ENCODE results near the gene NOL3.
A peak's percentile ranks its signal among the peaks of the same experiment; 100 is the strongest.

NOL3 gene

DNA sequence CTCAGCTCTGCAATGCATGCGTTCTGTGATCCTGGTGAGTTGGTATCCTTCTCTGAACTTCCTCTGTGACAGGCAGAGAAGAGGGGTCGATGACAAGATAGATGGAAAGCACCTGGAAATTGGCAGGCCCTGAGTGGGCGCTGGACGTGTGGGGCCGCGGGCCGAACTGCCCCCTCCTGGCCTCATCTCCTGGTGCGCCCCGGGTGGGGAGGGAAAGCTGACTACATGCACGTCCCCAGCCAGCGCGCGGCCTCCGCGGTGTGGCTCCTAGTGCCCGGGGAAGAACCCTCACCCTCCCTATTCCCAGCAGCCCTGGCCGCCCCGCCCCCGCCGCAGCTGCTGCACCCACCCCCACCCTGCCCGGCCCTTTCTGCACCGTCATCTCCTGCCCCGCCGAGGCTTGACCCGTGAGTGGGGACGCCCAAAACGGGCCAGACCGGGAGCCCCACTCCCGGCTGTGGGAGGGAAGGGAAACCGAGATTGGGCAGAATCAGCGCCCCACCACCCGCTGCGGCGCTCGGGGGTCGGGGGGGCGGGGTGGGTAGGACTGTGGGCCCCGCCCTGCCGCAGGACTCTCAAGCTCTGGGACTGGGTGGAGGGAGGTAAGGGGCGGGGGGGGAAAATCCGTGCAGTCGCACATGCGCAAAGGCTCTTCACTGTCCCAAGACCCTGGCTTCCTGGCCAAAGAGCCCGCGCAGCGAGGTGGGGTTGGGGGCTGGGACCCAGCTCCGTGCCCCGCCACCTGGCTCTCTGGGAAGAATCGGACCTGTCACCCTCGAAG, at the start of gene NOL3:
Gene NOL3, plus strand, starts transcription at position 371 of the 781 bp plus-strand sequence.
- no peak; the same call in 1 of the 2 replicates for TF ChIP-seq TAF1 (IDR thresholded peaks at IDR 0.05; ENCODE audit: low read depth)
- TF ChIP-seq TEAD4 (IDR thresholded peaks at IDR 0.05) = no peak
- peak; percentile 3; the same call in 1 of the 2 replicates for TF ChIP-seq RAD21 (IDR thresholded peaks at IDR 0.05; ENCODE audit: low read depth)
- TF ChIP-seq EGR1 (IDR thresholded peaks at IDR 0.05) = peak; percentile 51; the same call in 1 of the 2 replicates
- TF ChIP-seq CREB1 (IDR thresholded peaks at IDR 0.05; ENCODE audit: low read depth) = no peak
- TF ChIP-seq, protein P1, sequence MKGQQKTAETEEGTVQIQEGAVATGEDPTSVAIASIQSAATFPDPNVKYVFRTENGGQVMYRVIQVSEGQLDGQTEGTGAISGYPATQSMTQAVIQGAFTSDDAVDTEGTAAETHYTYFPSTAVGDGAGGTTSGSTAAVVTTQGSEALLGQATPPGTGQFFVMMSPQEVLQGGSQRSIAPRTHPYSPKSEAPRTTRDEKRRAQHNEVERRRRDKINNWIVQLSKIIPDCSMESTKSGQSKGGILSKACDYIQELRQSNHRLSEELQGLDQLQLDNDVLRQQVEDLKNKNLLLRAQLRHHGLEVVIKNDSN (IDR thresholded peaks at IDR 0.05) = no peak
- no peak; the same call in 1 of the 2 replicates for TF ChIP-seq TCF12 (IDR thresholded peaks at IDR 0.05; ENCODE audit: low read depth)
- no peak for TF ChIP-seq NFIC (IDR thresholded peaks at IDR 0.05)
- peak; percentile 72 for TF ChIP-seq ZBTB7A (IDR thresholded peaks at IDR 0.05; ENCODE audit: low read depth)
- no peak for TF ChIP-seq FOXM1 (IDR thresholded peaks at IDR 0.05; ENCODE audit: borderline replicate concordance, low read depth)
- TF ChIP-seq YY1 (IDR thresholded peaks at IDR 0.05; ENCODE audit: low read depth) = no peak
- no peak for TF ChIP-seq CEBPB (IDR thresholded peaks at IDR 0.05)
- no peak for TF ChIP-seq EP300 (IDR thresholded peaks at IDR 0.05; ENCODE audit: borderline replicate concordance)
- TF ChIP-seq, protein P2, sequence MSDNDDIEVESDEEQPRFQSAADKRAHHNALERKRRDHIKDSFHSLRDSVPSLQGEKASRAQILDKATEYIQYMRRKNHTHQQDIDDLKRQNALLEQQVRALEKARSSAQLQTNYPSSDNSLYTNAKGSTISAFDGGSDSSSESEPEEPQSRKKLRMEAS (IDR thresholded peaks at IDR 0.05) = peak; percentile 69
- TF ChIP-seq, protein P3, sequence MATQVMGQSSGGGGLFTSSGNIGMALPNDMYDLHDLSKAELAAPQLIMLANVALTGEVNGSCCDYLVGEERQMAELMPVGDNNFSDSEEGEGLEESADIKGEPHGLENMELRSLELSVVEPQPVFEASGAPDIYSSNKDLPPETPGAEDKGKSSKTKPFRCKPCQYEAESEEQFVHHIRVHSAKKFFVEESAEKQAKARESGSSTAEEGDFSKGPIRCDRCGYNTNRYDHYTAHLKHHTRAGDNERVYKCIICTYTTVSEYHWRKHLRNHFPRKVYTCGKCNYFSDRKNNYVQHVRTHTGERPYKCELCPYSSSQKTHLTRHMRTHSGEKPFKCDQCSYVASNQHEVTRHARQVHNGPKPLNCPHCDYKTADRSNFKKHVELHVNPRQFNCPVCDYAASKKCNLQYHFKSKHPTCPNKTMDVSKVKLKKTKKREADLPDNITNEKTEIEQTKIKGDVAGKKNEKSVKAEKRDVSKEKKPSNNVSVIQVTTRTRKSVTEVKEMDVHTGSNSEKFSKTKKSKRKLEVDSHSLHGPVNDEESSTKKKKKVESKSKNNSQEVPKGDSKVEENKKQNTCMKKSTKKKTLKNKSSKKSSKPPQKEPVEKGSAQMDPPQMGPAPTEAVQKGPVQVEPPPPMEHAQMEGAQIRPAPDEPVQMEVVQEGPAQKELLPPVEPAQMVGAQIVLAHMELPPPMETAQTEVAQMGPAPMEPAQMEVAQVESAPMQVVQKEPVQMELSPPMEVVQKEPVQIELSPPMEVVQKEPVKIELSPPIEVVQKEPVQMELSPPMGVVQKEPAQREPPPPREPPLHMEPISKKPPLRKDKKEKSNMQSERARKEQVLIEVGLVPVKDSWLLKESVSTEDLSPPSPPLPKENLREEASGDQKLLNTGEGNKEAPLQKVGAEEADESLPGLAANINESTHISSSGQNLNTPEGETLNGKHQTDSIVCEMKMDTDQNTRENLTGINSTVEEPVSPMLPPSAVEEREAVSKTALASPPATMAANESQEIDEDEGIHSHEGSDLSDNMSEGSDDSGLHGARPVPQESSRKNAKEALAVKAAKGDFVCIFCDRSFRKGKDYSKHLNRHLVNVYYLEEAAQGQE (IDR thresholded peaks at IDR 0.05; ENCODE audit: low read depth) = no peak

DNA sequence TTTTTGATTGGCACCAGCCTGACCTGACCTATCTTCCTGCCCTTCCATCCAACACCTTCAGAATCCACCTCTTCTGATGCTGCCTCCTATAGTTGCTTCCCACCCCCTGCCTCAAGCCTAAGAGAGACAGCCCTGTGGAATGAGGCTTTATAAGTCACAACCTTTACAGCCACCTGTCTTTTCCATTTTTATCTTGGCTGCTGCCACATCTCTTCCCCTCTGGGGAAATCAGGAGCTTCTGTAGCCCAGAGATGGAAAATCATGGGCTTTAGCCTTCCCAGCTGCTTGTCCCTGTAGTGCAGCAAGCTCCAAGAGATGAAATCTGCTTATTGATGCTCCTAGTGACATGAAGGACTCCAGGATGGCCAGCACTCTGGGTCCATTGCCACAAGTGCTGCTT, 41.9 kb upstream of the NOL3 start:
- TF ChIP-seq CEBPB (IDR thresholded peaks at IDR 0.05) (no peak), YY1 (IDR thresholded peaks at IDR 0.05; ENCODE audit: low read depth) (no peak), FOXM1 (IDR thresholded peaks at IDR 0.05; ENCODE audit: borderline replicate concordance, low read depth) (no peak), EP300 (IDR thresholded peaks at IDR 0.05; ENCODE audit: borderline replicate concordance) (no peak), RAD21 (IDR thresholded peaks at IDR 0.05; ENCODE audit: low read depth) (no peak), NFIC (IDR thresholded peaks at IDR 0.05) (no peak), EGR1 (IDR thresholded peaks at IDR 0.05) (no peak), TCF12 (IDR thresholded peaks at IDR 0.05; ENCODE audit: low read depth) (no peak)
- TF ChIP-seq, protein P1 (IDR thresholded peaks at IDR 0.05) = no peak
- TF ChIP-seq, protein P3 (IDR thresholded peaks at IDR 0.05; ENCODE audit: low read depth) = no peak

DNA sequence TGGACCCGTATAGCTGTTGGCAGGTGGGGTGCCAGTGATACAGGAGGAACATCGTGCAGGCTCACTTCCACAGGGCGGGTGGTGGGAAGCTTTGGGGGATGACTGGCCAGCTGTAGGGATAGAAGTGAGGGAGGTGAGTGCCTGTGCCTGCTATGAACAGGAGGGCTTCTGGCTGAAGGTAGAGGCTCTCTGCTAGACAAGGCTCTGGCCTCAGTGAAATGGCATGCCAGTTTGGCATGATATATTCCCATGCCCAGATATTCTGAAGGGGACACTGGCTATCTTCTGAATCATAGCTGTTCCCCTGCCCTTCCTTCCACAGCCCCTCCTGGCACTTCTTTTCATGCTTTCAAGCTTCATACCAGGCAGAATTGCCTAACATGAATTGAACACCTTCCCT, 41.5 kb upstream of the NOL3 start:
- TF ChIP-seq EP300 (IDR thresholded peaks at IDR 0.05; ENCODE audit: borderline replicate concordance) = no peak
- TF ChIP-seq EGR1 (IDR thresholded peaks at IDR 0.05) = no peak
- no peak for TF ChIP-seq TEAD4 (IDR thresholded peaks at IDR 0.05)

DNA sequence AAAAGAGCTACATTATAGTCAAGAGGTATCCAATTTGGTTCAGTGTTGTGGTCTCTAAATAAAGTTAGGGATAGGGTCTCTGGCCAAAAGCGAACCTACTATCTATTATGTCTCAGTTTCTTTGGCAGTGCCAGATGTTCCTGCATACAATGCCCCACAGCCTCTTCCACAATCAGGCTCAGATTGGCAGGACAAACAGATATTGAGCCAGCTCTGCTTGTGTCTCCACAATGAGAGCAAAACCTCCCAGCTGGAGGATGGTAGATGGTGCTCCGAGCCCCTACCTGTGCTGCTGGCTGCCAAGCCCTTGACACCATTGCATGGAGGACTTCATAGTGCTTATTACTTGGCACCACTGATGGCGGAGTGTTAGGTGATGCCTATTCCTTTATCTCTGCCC, 40.9 kb upstream of the NOL3 start:
- TF ChIP-seq TAF1 (IDR thresholded peaks at IDR 0.05; ENCODE audit: low read depth) (no peak), NFIC (IDR thresholded peaks at IDR 0.05) (no peak), CREB1 (IDR thresholded peaks at IDR 0.05; ENCODE audit: low read depth) (no peak), ZBTB7A (IDR thresholded peaks at IDR 0.05; ENCODE audit: low read depth) (no peak), YY1 (IDR thresholded peaks at IDR 0.05; ENCODE audit: low read depth) (no peak), TCF12 (IDR thresholded peaks at IDR 0.05; ENCODE audit: low read depth) (no peak), EGR1 (IDR thresholded peaks at IDR 0.05) (no peak), FOXM1 (IDR thresholded peaks at IDR 0.05; ENCODE audit: borderline replicate concordance, low read depth) (no peak), EP300 (IDR thresholded peaks at IDR 0.05; ENCODE audit: borderline replicate concordance) (no peak), RAD21 (IDR thresholded peaks at IDR 0.05; ENCODE audit: low read depth) (no peak), CEBPB (IDR thresholded peaks at IDR 0.05) (no peak)
- TF ChIP-seq, protein P3 (IDR thresholded peaks at IDR 0.05; ENCODE audit: low read depth) = no peak
- TF ChIP-seq, protein P2 (IDR thresholded peaks at IDR 0.05) = no peak
- TF ChIP-seq, protein P1 (IDR thresholded peaks at IDR 0.05) = no peak
